Stimulated activated CD8-positive, alpha-beta memory T cell treated with anti-CD3 and anti-CD28 coated beads, Interleukin-12 subunit alpha, Interleukin-12 subunit beta, amount 100 ng/mL, for 4 hours (primary cell): ENCODE results near the gene MAGEA9.
"Not testable (repeated sequence)": the region's sequence is repeated elsewhere in the genome, so short reads cannot be mapped to it uniquely, and the experiment has no call there.

Source experiments
- DNase-seq: peaks from one replicate; pipeline ENCODE4 v3.0.0-alpha.2; 2020; ENCODE audit warnings: low read depth

MAGEA9 gene, protein sequence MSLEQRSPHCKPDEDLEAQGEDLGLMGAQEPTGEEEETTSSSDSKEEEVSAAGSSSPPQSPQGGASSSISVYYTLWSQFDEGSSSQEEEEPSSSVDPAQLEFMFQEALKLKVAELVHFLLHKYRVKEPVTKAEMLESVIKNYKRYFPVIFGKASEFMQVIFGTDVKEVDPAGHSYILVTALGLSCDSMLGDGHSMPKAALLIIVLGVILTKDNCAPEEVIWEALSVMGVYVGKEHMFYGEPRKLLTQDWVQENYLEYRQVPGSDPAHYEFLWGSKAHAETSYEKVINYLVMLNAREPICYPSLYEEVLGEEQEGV

DNA sequence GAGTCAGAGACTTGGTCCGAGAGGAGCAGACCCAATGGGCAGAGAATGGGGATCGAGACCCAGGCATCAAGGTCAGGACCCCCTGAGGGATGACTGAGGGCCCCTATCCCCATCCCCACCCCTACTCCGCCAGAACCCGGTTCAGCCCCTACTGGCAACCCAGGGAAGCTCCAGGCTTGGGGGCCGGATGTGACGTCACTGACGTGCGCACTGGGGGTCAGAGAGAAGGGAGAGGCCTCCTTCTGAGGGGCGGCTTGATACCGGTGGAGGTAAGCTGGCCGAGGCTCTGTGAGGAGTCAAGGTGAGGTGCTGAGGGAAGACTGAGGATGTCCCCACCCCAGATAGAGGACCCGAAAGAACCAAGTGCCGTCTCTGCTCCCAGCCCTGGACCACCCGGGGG lies at the start of gene MAGEA9:
Gene MAGEA9 (plus strand): TSS at position 204 of the 400 bp plus-strand sequence. CDS start 4,281 bp downstream, outside the sequence.
- not testable (repeated sequence) for DNase-seq

DNA sequence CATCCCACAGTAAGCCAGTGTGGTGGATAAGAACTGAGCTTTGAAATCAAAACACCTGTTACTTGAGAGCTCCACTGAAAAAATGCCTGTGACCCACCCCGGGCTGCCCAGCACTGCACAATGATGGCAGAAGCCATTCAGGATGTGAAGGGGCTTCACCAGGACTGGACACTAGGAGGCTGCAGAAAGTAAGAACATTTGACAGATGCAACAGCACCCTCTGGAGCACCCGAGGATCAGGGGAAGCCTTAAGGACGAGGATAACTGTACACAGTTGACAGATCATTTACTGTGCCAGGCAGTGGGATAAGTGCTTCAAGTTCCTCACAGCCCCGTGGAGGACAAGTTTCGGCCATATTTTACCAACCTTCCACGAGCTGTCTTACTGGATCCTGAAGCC lies 39.5 kb upstream of the MAGEA9 start:
- not testable (repeated sequence) for DNase-seq

DNA sequence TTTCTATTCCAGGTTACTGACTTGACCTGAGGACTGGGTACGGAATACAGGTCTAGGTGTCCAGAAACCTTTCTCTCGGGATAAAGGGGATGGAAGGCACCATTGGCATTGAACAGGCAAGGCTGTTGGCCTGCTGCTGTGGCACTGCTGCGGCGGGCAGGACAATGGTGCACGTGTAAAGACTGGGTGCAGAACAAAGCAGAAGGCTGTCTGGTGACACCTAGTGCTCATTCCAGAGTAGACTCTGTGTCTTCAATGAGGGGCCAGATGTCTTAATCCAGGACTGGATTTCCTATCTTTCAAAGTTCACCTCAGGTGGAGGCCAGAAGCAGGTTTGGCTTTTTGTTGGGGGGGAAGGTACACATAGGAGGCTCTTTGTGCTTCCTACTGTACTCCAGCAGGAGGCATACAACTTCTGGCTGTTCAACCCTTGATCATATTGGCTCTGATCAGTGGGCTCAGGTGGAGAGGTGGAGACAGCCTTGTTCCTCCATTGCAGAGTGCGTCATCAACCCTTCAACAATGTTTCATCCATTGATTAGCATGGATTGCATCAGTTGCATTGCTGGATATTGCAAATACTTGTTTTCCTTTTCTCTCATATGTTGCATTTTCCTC lies 35.2 kb upstream of the MAGEA9 start:
- not testable (repeated sequence) for DNase-seq

DNA sequence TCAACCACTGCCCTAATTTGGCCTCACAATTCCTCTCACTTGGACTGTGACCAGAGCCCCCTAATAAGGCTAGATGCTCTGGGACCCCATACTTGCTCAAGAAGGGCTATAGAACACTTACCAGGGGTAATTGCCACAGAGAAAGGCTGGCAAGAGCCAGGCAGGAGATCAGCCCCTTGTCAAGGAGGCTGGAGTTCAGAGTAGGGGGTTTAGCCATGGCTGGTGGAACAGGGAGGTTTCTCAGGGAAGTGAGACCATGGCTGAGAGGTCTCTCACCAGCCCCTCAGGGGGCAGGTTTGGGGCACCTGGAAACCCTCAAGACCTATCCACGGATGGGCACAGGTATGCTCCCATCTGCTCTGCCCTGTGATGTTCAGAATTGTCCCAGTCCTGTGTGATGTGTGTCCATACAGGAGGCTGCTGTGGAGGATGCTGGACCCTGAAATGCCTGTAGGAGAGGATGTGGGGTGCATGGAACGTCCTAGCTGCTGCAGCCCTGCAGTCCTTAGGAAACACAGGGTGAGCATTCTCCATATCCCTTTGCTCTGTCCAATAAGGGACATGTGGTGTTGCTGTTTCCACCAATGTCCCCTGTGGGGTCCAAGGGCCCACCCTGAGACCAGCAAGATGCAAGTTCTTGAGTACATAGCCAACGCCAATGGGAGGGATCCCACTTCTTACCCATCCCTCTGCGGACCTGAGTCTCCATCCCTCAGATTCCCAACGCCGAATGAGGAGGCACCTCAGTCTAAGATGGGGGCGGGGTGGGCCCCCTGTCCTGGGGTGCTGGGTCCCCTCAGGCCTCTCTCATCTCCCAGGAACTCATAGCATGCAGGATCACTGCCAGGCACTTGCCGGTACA lies 24.3 kb upstream of the MAGEA9 start:
- DNase-seq = no peak

DNA sequence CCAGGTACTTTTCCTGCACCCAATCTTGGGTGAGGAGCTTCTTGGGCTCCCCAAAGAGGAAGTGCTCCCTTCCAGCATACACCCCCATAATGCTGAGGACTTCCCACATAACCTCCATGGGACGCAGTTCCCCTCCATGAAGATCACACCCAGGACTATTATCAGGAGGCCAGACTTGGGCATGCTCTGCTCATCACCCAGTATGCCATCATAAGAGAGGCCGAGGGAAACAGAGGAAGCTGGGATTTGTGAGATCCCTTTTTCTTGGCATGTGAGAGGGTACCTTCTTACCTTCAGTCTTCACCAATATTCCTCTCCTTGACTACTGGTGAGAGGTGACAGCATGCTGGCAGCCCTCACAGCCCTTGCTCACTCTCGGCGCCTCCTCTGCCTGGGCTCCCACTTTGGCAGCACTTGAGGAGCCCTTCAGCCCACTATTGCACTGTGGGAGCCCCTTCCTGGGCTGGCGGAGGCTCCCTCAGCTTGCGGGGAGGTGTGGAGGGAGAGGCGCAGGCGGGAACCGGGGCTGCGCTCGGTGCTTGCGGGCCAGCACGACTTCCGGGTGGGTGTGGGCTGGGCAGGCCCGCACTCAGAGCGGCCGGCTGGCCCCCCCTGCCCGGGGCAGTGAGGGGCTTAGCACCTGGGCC lies 23.5 kb upstream of the MAGEA9 start:
- no peak for DNase-seq

DNA sequence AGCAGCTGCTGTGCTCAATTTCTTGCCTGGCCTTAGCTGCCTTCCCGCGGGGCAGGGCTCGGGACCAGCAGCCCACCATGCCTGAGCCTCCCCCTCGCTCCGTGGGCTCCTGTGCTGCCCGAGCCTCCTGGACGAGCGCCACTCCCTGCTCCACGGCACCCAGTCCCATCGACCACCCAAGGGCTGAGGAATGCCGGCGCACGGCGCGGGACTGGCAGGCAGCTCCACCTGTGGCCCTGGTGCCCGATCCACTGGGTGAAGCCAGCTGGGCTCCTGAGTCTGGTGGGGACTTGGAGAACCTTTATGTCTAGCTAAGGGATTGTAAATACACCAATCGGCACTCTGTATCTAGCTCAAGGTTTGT lies 23.0 kb upstream of the MAGEA9 start:
- not testable (repeated sequence) for DNase-seq

DNA sequence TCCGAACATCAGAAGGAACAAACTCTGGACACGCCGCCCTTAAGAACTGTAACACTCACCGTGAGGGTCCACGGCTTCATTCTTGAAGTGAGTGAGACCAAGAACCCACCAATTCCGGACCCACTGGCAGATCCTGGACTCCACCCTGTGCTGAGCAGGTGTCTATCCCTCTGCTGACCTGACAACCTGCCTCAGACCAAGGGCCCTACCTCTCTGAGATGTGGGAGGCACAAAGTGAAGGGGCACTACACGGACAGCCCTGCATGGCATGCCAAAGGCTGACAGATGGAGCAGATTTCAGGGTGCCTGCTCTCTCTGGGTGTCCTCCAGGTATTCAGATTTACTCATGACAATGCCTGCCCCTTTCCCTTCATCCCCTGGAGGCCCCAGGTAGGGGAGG lies 21.9 kb upstream of the MAGEA9 start:
- DNase-seq = no peak

DNA sequence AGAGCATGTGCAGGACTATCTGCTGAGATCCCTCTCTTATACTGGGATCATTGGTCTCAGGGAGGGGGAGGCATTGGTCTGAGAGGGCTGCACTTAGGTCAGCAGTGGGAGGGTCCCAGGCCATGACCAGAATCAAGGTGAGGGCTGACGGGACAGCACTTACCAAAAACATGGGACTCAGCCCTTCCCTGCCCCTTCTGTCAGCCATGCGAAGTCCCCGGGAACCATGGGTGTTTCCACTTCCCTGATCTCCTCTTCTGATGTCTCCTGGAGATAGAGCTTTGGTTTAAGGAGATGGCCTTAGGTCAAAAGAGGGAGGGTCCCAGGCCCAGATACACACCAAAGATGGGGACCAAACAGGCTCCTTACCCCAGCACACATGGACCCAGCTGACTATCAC lies 20.8 kb upstream of the MAGEA9 start:
- DNase-seq = no peak

DNA sequence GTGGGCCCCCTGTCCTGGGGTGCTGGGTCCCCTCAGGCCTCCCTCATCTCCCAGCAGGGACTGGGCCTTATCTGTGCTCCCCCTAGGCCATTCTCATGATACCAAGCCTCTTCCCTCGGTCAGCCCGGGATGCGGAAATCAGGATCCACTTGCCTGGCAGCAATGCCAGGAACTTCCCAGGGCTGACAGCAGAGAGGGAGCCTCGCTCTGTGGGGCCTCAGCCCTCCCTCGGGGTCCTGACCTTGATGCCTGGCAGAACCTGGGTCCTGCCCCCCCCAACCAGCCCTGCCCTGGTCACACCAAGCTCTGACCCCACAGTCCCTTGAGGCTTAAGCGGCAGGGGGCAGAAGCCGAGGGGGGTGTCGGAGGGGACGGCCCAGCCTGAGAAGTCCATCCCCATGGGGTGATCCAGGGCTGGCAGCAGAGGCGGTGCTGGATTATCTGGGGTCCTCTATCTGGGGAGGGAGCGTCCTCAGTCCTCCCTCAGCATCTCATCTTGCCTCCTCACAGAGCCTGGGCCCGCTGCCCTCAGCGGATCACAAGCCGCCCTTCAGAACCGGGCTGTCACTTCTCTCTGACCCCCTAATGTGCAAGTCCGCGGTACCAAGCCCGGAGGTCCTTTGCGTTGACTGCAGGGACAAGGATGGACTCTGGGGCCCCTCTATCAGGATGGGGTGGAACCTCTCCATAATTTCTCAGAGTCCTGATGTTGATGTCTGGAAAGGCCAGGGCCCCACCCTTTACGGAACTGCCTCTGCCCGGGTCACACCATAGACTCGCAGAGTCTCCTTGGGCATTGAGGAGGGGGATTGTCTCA lies 19.7 kb upstream of the MAGEA9 start:
- DNase-seq = not testable (repeated sequence)

DNA sequence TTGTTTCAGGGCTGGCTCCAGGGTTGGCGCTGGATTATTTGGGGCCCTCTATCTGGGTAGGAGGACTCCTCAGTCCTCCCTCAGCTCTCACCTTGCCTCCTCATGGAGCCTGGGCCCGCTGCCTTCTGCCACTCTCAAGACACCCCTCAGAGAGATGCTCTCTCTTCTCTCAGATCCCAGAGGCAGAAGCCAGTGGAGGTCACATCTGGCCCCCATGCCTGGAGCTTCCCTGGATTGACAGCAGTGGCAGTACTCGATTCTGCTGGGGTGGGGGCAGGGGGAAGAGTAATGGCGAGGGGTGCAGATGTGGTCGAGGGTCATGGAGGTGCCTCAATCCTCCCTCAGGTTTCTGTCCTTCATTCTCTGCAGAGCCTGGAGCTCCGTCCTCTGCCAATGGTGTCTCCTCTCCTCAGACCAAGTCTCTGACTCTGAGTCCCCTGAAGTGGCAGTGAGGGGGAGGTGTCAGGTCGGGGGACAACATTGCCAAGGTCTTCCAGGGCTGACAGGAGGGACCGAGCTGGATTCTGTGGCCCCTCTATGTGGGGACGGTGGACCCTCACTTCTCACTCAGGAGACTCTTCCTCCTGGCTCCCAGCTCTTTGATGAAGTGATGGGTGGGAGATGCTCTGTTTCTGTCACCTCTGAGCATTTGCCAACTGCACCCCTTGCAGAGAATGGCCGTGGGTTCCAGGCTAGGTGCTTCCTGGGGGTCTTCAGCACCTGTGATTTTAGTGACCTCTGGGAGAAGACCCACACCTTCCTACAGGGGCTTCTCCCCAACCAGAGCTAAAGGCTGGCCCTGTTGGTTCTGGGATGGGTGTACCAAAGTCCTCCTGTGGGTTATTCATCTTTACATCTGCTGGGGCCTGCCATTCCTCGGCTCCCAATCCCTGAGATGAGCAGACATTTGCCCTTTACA lies 18.8 kb upstream of the MAGEA9 start:
- no peak for DNase-seq

DNA sequence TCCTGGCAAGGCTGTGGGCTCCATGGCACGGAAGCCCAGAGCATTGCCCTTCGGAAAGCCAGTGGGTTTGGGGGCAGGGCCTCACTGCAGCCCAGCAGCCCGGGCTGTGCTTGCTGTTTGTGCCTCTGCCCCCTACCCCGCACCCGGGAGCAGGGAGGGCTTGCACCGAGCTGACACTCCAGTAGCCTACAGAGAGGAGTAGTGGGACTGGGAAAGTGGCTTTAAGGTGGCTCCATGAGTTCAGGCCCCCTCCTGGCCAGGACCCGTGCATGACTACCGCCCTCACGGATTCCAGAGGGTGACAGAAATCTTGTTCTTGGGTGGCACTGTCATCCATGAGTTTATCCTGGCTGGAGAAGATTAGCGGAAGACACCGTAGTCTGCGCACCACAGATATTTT lies 11.4 kb upstream of the MAGEA9 start:
- not testable (repeated sequence) for DNase-seq

DNA sequence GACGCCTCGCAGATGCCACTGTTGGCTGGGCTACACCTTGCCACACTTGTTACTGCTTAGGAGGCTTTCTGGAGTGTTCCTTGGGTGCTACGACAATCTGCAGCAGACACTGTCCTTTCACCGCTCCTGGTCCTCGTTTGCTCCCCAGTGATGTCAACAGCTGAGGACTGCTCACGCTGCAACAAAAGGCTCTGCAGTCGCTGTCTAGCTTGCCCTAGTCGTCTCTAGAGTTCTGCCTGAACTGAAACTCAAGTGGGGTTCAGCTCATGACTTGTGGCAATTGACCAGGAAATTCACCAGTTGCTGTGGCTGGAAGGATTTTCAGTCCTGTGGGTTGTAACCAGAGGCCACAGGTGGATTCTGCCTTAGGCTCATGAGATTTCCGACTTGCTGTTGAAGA lies 8.7 kb upstream of the MAGEA9 start:
- not testable (repeated sequence) for DNase-seq

DNA sequence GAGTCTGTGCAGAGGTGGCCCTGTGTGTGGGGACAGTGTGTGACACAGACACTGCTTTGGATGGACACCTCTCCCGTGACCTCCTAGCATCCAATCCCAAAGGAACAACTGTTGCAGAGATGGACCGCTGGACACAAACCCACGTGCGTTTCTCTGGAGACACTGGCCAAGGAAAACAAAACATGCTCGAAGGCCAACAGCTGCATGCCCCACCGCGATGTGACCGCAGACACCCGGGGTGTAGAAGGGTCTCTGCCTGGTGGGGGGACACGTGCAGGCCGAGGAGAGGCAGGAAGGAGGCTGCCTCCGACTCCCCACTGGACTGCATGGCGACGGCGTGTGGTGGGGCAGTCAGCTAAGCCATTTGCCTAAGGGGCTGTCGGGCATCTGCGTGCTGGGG lies 8.0 kb upstream of the MAGEA9 start, which contains the start of gene HSFX1:
Gene HSFX1 (plus strand): TSS at position 301 of the 400 bp plus-strand sequence. CDS start 614 bp downstream, outside the sequence.
- not testable (repeated sequence) for DNase-seq

DNA sequence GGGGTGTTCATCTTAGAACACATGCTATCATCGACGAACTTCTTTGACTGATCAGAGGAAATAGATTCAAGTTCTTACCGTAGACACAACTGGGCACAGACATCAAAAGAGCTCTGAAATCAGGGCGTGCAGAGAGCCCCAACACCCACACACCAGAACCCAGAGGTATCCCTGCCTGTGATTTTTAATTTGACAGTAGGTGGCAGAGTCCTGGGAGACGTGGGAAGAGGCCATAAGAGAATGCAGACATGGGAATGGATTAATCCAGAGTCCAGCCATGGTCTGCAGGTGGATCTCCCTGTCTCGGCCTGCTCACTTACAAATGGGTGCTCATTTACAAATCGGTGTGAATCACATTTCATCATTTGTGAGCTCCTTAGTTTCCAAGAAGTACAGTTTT lies 3.7 kb upstream of the MAGEA9 start:
- not testable (repeated sequence) for DNase-seq

DNA sequence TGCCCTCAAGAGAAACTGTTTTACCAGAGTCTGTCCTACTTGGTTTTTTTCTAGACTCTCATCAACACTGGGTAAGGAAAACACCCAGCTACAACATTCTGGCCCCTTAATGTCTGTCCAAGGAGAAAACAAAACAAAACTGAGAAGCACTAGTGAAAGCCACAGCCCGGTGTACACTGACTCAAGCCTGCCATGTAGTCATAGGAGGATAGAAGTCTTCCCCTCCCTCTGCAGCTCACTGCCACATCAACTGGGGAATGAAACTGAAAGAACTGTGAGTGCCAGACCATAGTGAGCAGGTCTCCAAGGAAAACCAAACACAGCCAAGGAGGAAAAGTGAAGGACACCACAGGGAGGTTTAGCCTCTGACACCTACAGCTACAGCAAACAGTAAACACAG lies 13.8 kb downstream of the MAGEA9 start:
- not testable (repeated sequence) for DNase-seq

DNA sequence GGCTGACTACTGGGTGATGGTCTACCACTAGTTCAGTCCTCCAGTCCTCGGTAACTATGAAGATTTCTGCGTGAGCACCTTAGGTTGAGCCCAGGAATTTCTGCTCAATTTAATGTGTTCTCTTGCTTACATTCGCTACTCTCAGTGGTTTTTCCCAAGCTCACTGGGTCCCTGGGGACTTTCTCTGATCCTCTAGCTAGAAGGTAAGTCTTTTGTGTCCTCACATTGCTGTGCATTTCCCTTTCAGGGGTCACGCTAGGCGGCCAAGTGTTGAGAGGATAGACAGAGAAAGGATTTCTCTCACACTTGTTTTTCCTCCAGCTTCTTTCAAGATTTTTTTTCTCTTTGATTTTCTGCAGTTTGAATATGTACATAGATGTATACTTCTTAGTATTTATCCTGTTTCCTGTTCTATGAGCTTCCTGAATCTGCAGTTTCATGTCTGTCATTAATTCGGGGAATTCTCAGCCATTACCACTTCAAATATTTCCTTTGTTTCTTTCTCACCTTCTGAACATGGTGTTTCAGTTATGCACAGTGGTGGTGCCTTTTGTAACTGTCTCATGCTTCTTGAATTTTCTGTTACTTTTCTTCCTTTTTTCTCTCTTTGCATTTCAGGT lies 17.5 kb downstream of the MAGEA9 start:
- no peak for DNase-seq

DNA sequence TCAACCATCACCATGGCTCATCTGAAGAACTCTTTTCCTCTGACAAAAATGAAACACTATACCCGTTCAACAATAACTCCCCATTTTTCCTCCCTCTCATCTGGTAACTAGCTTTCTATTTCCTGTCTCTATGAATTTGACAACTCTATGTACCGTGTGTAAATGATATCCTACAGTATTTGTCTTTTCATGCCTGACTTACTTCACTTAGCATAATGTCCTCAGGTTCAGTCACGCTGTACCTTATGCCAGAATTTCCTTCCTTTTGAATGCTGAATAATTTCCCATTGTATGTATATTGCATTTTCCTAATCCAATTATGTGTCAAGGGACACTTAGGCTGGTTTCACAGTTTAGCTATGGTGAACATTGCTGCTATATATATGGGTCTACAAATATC lies 18.2 kb downstream of the MAGEA9 start:
- DNase-seq = no peak

DNA sequence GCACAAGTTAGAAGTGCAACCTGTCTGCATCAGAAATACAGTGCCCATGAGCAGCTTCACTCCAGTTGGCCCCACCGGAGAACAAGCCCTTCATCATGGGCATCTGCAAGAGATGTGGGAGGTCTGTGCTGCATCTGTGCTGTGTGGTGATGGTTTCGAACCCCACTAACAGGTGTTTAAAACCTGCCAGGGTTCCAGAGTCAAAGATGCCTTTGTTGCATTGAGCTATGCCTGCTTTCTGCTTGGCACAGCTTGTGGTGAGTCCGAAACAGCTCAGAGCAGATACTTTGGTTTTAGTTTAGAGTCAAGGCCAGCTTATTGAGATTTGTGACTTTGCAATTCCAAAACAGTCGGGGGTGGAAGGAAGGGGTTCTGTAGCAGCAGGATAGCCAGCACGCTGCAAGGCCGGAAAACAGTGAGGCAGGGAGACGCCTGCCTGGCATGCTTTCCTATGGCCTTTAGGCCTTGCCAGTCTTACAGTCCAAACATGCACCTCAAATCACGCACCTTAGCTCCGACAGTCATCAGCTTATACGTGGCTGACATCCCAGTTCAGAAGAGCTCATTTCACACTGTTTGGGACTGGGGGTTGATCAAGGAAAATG lies 21.8 kb downstream of the MAGEA9 start:
- no peak for DNase-seq

DNA sequence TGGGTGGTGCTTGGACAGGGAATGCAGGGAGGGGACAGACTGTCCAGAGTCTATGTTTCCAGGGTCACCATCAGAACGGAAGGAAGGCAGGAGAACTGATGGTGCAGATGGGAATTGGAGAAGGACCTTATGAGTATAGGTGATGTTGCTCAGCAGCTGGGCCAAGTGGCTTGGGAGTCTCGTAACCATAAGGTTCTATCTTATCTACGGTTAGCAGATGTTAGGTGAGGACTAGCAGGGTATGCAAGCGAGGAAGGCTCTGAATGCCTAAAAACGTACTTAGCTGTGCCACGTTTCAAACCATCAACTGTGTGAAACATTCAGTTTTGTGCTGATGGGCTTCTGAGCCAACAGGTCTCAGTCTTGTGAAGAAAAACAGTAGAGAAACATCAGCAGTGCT lies 22.4 kb downstream of the MAGEA9 start:
- DNase-seq = no peak
